ENCODE data around the gene WDR27.

The WDR27 gene

GRCh38 chr6:169533301-169534038 lies 168.4 kb downstream of the WDR27 start:
- Histone ChIP-seq H3F3A (ENCODE audit: insufficient read depth, low read length) (no peaks in the 10 kb centered on the region), H3K27me3 (replicated peaks; ENCODE audit: insufficient read depth, low read length) (no peaks in the 10 kb centered on the region), H3K36me3 (replicated peaks; ENCODE audit: insufficient read depth, low read length) (no peaks in the 10 kb centered on the region), H3K79me2 (ENCODE audit: low read length) (no peaks in the 10 kb centered on the region), H3K9ac (ENCODE audit: low read length) (no peak overlapping the region), H3K4me2 (ENCODE audit: low read depth, low read length) (no peak overlapping the region), H3K9me2 (replicated peaks; ENCODE audit: insufficient read depth, low read length) (no peaks in the 10 kb centered on the region), H3K4me1 (ENCODE audit: low read length) (no peaks in the 10 kb centered on the region), H3K27ac (ENCODE audit: low read length) (no peak overlapping the region), H3K9me3 (replicated peaks; ENCODE audit: insufficient read depth, low read length) (no peaks in the 10 kb centered on the region), H4K20me1 (ENCODE audit: insufficient read depth, low read length) (no peaks in the 10 kb centered on the region), H3K4me3 (ENCODE audit: low read length) (no peak overlapping the region), H2AFZ (ENCODE audit: low read length) (no peak overlapping the region)
- TF ChIP-seq EZH2phosphoT487 (IDR thresholded peaks at IDR 0.05; ENCODE audit: low read length), result no peak
- TF ChIP-seq CTCF (IDR thresholded peaks at IDR 0.05; ENCODE audit: low read length), result no peak
- no peak for TF ChIP-seq EZH2 (optimal IDR thresholded peaks at IDR 0.05; ENCODE audit: low read depth, low read length)
- no peak for DNase-seq

- no peaks in the 10 kb centered on the region for H3F3A ChIP-seq (ENCODE audit: insufficient read depth, low read length)
- TF ChIP-seq CTCF (IDR thresholded peaks at IDR 0.05; ENCODE audit: low read length), result no peak
- no peak for TF ChIP-seq EZH2phosphoT487 (IDR thresholded peaks at IDR 0.05; ENCODE audit: low read length)
- no peak for TF ChIP-seq EZH2 (optimal IDR thresholded peaks at IDR 0.05; ENCODE audit: low read depth, low read length)
- H3K36me3 ChIP-seq (replicated peaks; ENCODE audit: insufficient read depth, low read length), result no peaks in the 10 kb centered on the region
- H3K27ac ChIP-seq (ENCODE audit: low read length), result no peak overlapping the region
- H3K79me2 ChIP-seq (ENCODE audit: low read length), result no peaks in the 10 kb centered on the region
- no peak for DNase-seq
- H4K20me1 ChIP-seq (ENCODE audit: insufficient read depth, low read length), result no peaks in the 10 kb centered on the region
- no peaks in the 10 kb centered on the region for H3K9me3 ChIP-seq (replicated peaks; ENCODE audit: insufficient read depth, low read length)
- H3K27me3 ChIP-seq (replicated peaks; ENCODE audit: insufficient read depth, low read length), result no peaks in the 10 kb centered on the region
- no peak overlapping the region for H3K4me3 ChIP-seq (ENCODE audit: low read length)
- no peak overlapping the region for H3K9ac ChIP-seq (ENCODE audit: low read length)
- no peaks in the 10 kb centered on the region for H3K9me2 ChIP-seq (replicated peaks; ENCODE audit: insufficient read depth, low read length)
- H3K4me2 ChIP-seq (ENCODE audit: low read depth, low read length), result no peak overlapping the region
- no peaks in the 10 kb centered on the region for H3K4me1 ChIP-seq (ENCODE audit: low read length)
- no peak overlapping the region for H2AFZ ChIP-seq (ENCODE audit: low read length)
Observed at GRCh38 chr6:169530752-169531123, 171.1 kb downstream of the WDR27 start.

GRCh38 chr6:169529931-169530751 lies 171.7 kb downstream of the WDR27 start:
- no peaks in the 10 kb centered on the region for H3K9me3 ChIP-seq (replicated peaks; ENCODE audit: insufficient read depth, low read length)
- no peak overlapping the region for H3K4me3 ChIP-seq (ENCODE audit: low read length)
- H3F3A ChIP-seq (ENCODE audit: insufficient read depth, low read length), result no peaks in the 10 kb centered on the region
- H3K27me3 ChIP-seq (replicated peaks; ENCODE audit: insufficient read depth, low read length), result no peaks in the 10 kb centered on the region
- no peak overlapping the region for H3K9ac ChIP-seq (ENCODE audit: low read length)
- H3K4me1 ChIP-seq (ENCODE audit: low read length), result no peaks in the 10 kb centered on the region
- no peak for DNase-seq
- H2AFZ ChIP-seq (ENCODE audit: low read length), result no peak overlapping the region
- no peaks in the 10 kb centered on the region for H4K20me1 ChIP-seq (ENCODE audit: insufficient read depth, low read length)
- H3K27ac ChIP-seq (ENCODE audit: low read length), result no peak overlapping the region
- no peaks in the 10 kb centered on the region for H3K79me2 ChIP-seq (ENCODE audit: low read length)
- TF ChIP-seq CTCF (IDR thresholded peaks at IDR 0.05; ENCODE audit: low read length), result no peak
- no peaks in the 10 kb centered on the region for H3K9me2 ChIP-seq (replicated peaks; ENCODE audit: insufficient read depth, low read length)
- H3K36me3 ChIP-seq (replicated peaks; ENCODE audit: insufficient read depth, low read length), result no peaks in the 10 kb centered on the region
- H3K4me2 ChIP-seq (ENCODE audit: low read depth, low read length), result no peak overlapping the region
